ENCODE measurements around the gene UBAP1L.

DNA sequence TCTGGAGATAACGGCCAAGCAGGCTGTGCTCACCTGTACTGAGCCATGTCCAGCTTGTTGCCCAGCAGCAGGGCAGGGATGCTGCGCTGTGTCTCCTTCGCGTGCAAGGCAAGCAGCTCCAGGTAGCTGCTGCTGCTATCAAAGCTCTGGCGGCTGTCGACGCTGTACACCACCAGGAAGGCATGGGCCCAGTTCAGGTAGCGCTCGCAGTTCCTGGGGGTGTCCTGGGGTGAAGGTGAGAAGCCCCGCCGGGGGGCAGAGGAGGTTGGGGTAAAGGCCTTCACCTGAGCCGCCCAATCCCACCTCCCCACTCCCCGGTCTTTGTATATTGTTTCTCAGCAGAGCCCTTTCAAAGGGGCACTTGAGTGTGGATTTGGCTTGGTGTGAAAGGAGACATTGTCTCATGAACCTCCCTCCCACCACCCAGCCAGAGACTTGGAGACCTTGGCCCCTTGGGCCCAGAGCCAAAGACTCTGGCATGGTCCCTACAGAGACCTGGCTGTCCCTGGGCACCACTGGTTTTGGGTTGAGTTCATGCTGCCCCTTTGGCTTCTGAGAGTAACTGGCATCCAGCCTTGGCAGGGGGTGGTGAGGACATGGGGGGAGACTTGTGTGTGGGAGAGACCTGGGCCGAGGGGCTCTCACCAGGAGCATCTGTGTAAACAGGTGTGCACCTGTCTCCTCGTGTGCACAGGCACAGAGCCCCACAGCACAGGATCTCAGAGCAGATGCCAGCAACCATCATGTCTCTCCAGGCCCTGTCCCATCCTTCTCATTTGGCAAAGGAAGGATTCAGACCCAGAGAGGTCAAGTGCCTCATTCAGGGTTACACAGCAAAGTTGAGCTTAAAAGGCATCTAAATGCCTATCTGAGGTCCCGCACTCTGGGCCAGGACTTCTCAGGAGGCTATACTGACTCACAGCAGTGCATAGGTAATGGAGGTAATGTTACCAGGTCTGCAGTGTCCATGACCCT is 56.3 kb downstream of the UBAP1L start:
- TF ChIP-seq, protein P1, sequence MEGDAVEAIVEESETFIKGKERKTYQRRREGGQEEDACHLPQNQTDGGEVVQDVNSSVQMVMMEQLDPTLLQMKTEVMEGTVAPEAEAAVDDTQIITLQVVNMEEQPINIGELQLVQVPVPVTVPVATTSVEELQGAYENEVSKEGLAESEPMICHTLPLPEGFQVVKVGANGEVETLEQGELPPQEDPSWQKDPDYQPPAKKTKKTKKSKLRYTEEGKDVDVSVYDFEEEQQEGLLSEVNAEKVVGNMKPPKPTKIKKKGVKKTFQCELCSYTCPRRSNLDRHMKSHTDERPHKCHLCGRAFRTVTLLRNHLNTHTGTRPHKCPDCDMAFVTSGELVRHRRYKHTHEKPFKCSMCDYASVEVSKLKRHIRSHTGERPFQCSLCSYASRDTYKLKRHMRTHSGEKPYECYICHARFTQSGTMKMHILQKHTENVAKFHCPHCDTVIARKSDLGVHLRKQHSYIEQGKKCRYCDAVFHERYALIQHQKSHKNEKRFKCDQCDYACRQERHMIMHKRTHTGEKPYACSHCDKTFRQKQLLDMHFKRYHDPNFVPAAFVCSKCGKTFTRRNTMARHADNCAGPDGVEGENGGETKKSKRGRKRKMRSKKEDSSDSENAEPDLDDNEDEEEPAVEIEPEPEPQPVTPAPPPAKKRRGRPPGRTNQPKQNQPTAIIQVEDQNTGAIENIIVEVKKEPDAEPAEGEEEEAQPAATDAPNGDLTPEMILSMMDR (IDR thresholded peaks at IDR 0.05; ENCODE audit: insufficient read depth, low read depth, low read length): no peak
- no peak for TF ChIP-seq EZH2 (IDR thresholded peaks at IDR 0.05; ENCODE audit: insufficient read depth, low read length)

Measured in astrocyte (in vitro differentiated cells and primary cell).